OCI-LY7 (cell line): Measurements from ENCODE around the gene IGFL3.

Experiments
- EZH2phosphoT487 ChIP-seq: fragments of 200-600 bp; sonication (generic); IDR thresholded peaks from 2 replicates; pipeline ENCODE4 v1.6.1; 2018; ENCODE audit warnings: low read depth, borderline replicate concordance, mild to moderate bottlenecking, mixed run types, antibody characterized with exemption, low read length, moderate library complexity, mixed read lengths
- TF ChIP-seq, protein P1 (sequence below): fragments of 200-600 bp; sonication (generic); conservative IDR thresholded peaks from 2 replicates; pipeline ENCODE4 v1.5.1; 2014; ENCODE audit warnings: mild to moderate bottlenecking, antibody characterized with exemption, low read length, moderate library complexity, mixed read lengths

DNA sequence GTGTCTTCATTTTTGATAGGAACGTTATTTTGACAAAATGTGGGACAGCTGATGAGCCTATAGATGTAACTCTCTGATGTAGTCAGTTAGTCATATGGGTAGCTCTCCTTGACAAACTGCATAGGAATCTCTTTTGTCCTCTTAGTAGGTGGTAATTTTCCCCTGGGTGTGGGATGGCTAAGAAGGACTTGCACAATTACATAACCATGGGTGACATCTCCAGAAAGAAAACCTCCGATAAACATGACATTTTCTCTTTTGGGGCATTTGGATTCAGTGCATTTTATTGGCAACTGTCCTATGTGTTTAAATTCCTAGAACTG is 41.8 kb downstream of the IGFL3 start:
- TF ChIP-seq, protein P1, sequence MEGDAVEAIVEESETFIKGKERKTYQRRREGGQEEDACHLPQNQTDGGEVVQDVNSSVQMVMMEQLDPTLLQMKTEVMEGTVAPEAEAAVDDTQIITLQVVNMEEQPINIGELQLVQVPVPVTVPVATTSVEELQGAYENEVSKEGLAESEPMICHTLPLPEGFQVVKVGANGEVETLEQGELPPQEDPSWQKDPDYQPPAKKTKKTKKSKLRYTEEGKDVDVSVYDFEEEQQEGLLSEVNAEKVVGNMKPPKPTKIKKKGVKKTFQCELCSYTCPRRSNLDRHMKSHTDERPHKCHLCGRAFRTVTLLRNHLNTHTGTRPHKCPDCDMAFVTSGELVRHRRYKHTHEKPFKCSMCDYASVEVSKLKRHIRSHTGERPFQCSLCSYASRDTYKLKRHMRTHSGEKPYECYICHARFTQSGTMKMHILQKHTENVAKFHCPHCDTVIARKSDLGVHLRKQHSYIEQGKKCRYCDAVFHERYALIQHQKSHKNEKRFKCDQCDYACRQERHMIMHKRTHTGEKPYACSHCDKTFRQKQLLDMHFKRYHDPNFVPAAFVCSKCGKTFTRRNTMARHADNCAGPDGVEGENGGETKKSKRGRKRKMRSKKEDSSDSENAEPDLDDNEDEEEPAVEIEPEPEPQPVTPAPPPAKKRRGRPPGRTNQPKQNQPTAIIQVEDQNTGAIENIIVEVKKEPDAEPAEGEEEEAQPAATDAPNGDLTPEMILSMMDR: no peak
- no peak for TF ChIP-seq EZH2phosphoT487
